Heart left ventricle (tissue), 13 donors: ENCODE measurements around the gene TRAPPC1.

Experiments used
- CTCF ChIP-seq, 12 donors: fragments of 200-600 bp; sonication (generic) in 4 of 12; IDR thresholded peaks; one replicate each; pipeline versions ENCODE4 v1.5.0 to v1.8.0; 2018 to 2022; ENCODE audit warnings: antibody characterized with exemption in 12 of 12, mild to moderate bottlenecking in 5 of 12
- POLR2A ChIP-seq, 2 donors: fragments of 450-650 bp; IDR thresholded peaks; one replicate each; pipeline ENCODE4 v1.6.1; 2017; ENCODE audit warnings: antibody characterized with exemption in 2 of 2, mild to moderate bottlenecking in 2 of 2, moderate library complexity in 2 of 2
- donor health status: ischemic (EF 13 %, LVEDD 7.1; RV severe dilation, severe dysfunction).
- donor health status: DM: no; HTN: yes; CAD: no.
- donor health status: DM: no; HTN: no; CAD: no.
- donor health status: ischemic (EF 25% LVEDD 6.9; RV normal size, moderate dysfunction).
- donor health status: ischemic (EF 25% LVEDD 5.7; RV mildly dilated, moderate dysfunction).
- donor health status: ischemic (EF 35%, LVEDD 5.7; RV mildly dilated, moderate dysfunction).
- donor health status: nonischemic (EF 11% LVEDD 7.7; RV severe dilation, severe dysfunction).
- donor health status: DM: yes; HTN: yes; CAD: no.
- donor health status: PGD.
- donor health status: ischemic (EF 29% LVEDD 5.4; RV normal size, mild dysfunction).
- donor health status: nonischemic (EF 23%, LVEDD 6.1; RV moderate dilation, normal function).

- TF ChIP-seq CTCF (IDR thresholded peaks at IDR 0.05) (no peak), POLR2A (IDR thresholded peaks at IDR 0.05) (no peak)
These were observed 9.4 kb downstream of the TRAPPC1 start for GRCh38 chr17:7922269-7922844.
